Measurements from ENCODE around the gene GRIA1.

Gene GRIA1

DNA sequence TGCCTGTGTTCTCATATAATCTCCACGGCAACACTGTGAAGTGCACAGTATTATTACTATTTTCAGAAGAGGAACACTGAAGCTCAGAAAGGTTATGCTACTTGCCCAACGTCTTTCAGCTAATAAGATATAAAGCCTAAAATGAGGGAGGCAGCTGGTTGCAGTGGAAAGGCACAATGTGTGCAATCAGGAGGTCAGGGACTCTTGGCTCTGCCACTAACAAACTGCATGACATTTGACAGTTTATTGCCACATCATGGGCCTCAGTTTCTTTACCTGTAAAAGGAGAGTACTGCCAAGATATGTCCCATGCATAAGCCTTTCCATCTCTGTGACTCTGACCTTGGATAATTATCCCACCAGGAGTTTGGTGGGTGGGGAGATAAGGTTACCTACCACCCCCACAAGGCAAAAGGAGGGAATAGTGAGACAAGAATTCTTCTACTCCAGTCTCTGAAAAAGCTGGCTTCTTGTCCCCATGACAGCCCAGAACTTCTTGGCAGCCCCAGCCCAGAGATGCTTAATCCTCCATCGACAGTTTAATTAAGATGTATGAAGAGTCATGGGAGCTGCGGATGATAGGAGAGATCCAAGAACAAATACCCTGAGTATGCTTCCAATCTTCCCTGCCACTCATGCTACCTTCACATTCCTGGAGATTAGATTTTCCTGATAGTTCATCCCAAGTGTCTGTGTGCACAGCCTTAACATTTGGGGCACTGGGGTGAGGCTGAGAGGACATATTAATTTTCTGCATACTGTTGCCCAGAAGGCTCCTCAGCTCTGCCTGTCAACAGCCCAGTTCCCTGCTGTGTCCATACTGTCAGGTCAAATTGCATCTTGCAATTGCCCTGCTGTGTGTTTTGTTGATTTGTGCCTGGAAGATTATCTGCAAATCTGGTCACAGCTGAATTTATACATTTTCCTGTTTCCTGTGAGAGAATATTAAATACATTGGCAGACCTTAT is 277.0 kb downstream of the GRIA1 start:
- TF ChIP-seq, protein P1, sequence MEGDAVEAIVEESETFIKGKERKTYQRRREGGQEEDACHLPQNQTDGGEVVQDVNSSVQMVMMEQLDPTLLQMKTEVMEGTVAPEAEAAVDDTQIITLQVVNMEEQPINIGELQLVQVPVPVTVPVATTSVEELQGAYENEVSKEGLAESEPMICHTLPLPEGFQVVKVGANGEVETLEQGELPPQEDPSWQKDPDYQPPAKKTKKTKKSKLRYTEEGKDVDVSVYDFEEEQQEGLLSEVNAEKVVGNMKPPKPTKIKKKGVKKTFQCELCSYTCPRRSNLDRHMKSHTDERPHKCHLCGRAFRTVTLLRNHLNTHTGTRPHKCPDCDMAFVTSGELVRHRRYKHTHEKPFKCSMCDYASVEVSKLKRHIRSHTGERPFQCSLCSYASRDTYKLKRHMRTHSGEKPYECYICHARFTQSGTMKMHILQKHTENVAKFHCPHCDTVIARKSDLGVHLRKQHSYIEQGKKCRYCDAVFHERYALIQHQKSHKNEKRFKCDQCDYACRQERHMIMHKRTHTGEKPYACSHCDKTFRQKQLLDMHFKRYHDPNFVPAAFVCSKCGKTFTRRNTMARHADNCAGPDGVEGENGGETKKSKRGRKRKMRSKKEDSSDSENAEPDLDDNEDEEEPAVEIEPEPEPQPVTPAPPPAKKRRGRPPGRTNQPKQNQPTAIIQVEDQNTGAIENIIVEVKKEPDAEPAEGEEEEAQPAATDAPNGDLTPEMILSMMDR (IDR thresholded peaks at IDR 0.05; ENCODE audit: extremely low read depth, missing control alignments) = no peak

DNA sequence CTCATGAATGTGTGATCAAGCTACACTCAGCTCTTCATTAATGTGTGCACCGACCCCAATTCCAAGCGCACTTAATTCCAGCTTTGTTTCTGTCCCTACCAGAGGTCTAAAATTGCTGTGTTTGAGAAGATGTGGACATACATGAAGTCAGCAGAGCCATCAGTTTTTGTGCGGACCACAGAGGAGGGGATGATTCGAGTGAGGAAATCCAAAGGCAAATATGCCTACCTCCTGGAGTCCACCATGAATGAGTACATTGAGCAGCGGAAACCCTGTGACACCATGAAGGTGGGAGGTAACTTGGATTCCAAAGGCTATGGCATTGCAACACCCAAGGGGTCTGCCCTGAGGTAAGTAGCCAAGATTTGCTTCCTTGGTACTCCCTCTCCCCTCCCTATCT is 279.6 kb downstream of the GRIA1 start:
- TF ChIP-seq, protein P1 (IDR thresholded peaks at IDR 0.05; ENCODE audit: extremely low read depth, missing control alignments) = no peak
- DNase-seq (ENCODE audit: low spot score) = no peak

More for the DNA sequence above, 277.0 kb downstream of the GRIA1 start:
- DNase-seq (ENCODE audit: low spot score) = no peak

DNA sequence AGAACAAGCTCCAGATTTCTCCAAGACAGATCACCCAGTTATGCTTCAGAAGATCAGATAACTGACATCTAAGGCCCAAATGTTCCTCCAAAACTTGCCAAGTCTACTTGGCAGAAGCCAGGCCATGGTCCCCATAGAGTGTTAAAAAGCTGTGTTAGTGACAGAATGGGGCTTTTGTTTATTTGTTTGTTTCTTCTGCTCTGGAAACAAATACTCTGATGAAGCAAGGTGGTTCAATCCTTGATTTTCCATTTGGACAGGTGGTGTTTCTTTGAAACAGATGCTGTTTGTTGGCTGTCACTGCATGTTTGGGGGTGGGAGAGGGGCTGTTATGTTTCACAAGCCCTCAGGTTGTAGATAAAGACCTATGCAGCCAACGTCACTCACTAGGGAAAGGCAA is 284.2 kb downstream of the GRIA1 start:
- DNase-seq (ENCODE audit: low spot score) = no peak
- TF ChIP-seq, protein P1 (IDR thresholded peaks at IDR 0.05; ENCODE audit: extremely low read depth, missing control alignments) = no peak

DNA sequence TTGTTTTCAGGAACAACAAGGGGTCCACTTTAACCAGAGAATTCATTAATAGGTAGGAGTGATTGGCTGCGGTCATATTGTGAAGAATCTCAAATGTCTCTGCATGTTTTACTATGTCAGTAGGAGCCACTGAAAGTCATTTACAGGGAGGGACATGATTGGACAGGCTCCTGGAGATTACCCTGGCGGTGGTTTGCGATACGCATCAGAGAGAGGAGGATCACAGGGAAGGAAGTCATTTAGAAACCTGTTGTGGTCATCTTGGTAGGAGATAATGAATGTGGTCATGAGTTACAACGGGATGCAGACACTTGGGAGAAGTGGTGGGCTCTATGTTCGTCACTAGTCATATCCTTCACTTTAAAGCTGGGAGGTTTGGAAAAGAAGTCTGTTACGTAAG is 285.5 kb downstream of the GRIA1 start:
- TF ChIP-seq, protein P1 (IDR thresholded peaks at IDR 0.05; ENCODE audit: extremely low read depth, missing control alignments) = no peak
- DNase-seq (ENCODE audit: low spot score) = no peak

DNA sequence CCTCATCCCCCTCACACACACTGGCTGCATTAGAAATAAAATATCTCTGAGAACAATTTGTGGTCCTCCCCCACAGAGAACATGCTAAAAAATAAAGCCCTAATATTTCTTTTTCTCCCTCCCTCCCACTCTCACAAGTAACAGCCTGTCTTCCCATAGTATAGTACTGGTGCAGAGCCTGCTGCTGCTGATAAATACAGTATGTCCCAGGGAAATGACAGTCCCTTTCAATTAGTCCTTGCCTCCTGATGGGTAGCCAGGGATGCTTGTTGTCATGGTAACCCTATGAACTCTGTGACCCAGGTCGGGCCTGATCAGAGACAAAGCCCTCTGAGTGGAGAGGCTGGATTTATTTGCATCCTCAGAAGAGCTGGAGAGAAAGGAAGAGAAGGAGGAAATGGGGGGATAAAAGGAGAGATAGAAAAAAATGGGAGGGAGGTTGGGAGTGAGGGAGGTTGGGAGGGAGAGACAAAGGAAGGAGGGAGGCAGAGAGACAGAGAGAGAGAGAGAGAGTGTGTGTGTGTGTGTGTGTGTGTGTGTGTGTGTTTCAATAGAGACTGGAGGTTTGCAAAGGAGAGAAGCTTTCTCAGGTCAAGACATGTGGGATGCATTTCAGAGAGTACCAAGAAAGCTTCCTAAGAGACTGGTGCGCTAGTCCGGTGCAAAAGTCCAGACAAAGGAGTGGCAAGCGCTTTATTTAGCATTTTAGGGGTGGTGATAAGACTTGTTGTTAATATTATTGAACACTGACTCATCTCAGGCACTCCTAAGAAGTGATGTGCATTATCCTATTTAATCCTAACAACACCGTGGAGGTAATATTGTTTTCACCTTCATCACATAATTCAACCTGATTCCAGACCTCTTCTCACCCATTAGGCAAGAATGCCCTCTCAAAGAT is 287.5 kb downstream of the GRIA1 start:
- DNase-seq (ENCODE audit: low spot score) = no peak
- TF ChIP-seq, protein P1 (IDR thresholded peaks at IDR 0.05; ENCODE audit: extremely low read depth, missing control alignments) = no peak

DNA sequence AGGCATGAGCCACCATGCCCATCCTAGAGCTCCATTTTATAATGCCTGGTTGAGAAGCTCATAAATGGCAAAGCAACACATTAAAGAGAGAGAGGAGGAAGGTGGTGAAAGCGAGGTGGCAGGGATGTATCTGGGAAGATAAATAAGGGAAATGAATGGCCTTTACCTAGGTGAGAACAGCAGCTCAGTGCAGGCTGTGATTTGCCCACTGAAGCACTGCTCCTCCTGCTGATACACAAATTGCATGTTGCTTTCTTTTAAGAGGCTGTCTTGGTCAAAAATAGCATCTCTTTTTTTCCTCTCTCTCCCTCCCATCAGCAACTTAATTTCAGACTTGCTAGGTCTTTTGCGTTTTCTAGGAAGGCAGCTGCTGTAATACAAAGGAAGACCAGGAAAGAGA is 289.4 kb downstream of the GRIA1 start:
- TF ChIP-seq, protein P1 (IDR thresholded peaks at IDR 0.05; ENCODE audit: extremely low read depth, missing control alignments) = no peak

More for the DNA sequence above, 289.4 kb downstream of the GRIA1 start:
- DNase-seq (ENCODE audit: low spot score) = no peak
